Endodermal cell (in vitro differentiated cells): ENCODE measurements around the gene ABRACL. TPM values are rescaled to one million over a fixed set of nuclear protein-coding genes. Genes with fewer than 3 reads are reported as not detected.

Experiments used
- DNase-seq: peaks from one replicate; pipeline ENCODE4 v3.0.0-alpha.2; 2017
- H3K27ac ChIP-seq: 2 replicates; pipeline ENCODE4 v1.5.1; 2013; ENCODE audit warnings: mild to moderate bottlenecking, low read depth, low read length, moderate library complexity
- H3K27me3 ChIP-seq: 2 replicates; pipeline ENCODE4 v1.6.1; 2013; ENCODE audit warnings: mild to moderate bottlenecking, low read length, moderate library complexity; ENCODE audit not compliant: insufficient read depth, control insufficient read depth, poor library complexity, severe bottlenecking
- H3K36me3 ChIP-seq: 2 replicates; pipeline ENCODE4 v1.7.0; 2013; ENCODE audit warnings: mild to moderate bottlenecking, low read length, moderate library complexity; ENCODE audit not compliant: control insufficient read depth, insufficient read depth
- H3K4me1 ChIP-seq: one replicate; pipeline ENCODE4 v1.7.0; 2013; ENCODE audit warnings: low read length; ENCODE audit not compliant: control insufficient read depth, insufficient read depth
- H3K4me3 ChIP-seq: 2 replicates; pipeline ENCODE4 v1.5.1; 2013; ENCODE audit warnings: mild to moderate bottlenecking, low read length, moderate library complexity
- H3K9ac ChIP-seq: 2 replicates; pipeline ENCODE4 v1.6.1; 2013; ENCODE audit warnings: mild to moderate bottlenecking, low read length, moderate library complexity; ENCODE audit not compliant: poor library complexity, severe bottlenecking; ENCODE audit errors: extremely low read depth
- H3K9me3 ChIP-seq: 2 replicates; pipeline ENCODE4 v1.6.1; 2013; ENCODE audit warnings: mild to moderate bottlenecking, low read length, moderate library complexity; ENCODE audit not compliant: control insufficient read depth
- H3K27ac Mint-ChIP-seq: 2 replicates; pipeline ENCODE4 v1.8.0; 2020; ENCODE audit warnings: mixed read lengths
- H3K27me3 Mint-ChIP-seq: 2 replicates; pipeline ENCODE4 v1.8.0; 2021; ENCODE audit warnings: mild to moderate bottlenecking, mixed read lengths; ENCODE audit not compliant: insufficient read depth
- H3K36me3 Mint-ChIP-seq: 2 replicates; pipeline ENCODE4 v1.8.0; 2020; ENCODE audit warnings: low read depth, mixed read lengths
- H3K4me1 Mint-ChIP-seq: 2 replicates; pipeline ENCODE4 v1.8.0; 2020; ENCODE audit warnings: mixed read lengths
- H3K4me3 Mint-ChIP-seq: 2 replicates; pipeline ENCODE4 v1.8.0; 2020; ENCODE audit warnings: mild to moderate bottlenecking, moderate library complexity, mixed read lengths
- H3K9me3 Mint-ChIP-seq: 2 replicates; pipeline ENCODE4 v1.8.0; 2020; ENCODE audit warnings: mild to moderate bottlenecking, mixed read lengths
- WGBS, 2 experiments: methylation state at CpG; one replicate each; pipeline versions ENCODE4 v1.1.5 to v1.1.7; 2013; ENCODE audit warnings: missing lambda C conversion rate in 2 of 2, mixed read lengths in 1 of 2; ENCODE audit not compliant: insufficient coverage in 1 of 2, insufficient read length in 1 of 2; 5-methylcytosine and 5-hydroxymethylcytosine counted together
- total RNA-seq, 2 donors: library from RNA; stranded (reverse); fragmentation: NEBNext Ultra II Directional in 1 of 2; extraction: Animal tissue kit (Norgen Biotek cat#: 25700) in 1 of 2; gene quantifications; 2 replicates in 1 of 2; 3 replicates in 1 of 2; pipeline ENCODE4 v1.2.1, GENCODE V29; 2021
- TF ChIP-seq, protein P1 (sequence below): fragments of 200-600 bp; sonication (generic); conservative IDR thresholded peaks from 2 replicates; pipeline ENCODE4 v1.5.0; 2021; ENCODE audit warnings: antibody characterized with exemption, mild to moderate bottlenecking

The ABRACL gene
- total RNA-seq, 2 donors from 2014 or later: 24.7 to 45.8 TPM

DNA sequence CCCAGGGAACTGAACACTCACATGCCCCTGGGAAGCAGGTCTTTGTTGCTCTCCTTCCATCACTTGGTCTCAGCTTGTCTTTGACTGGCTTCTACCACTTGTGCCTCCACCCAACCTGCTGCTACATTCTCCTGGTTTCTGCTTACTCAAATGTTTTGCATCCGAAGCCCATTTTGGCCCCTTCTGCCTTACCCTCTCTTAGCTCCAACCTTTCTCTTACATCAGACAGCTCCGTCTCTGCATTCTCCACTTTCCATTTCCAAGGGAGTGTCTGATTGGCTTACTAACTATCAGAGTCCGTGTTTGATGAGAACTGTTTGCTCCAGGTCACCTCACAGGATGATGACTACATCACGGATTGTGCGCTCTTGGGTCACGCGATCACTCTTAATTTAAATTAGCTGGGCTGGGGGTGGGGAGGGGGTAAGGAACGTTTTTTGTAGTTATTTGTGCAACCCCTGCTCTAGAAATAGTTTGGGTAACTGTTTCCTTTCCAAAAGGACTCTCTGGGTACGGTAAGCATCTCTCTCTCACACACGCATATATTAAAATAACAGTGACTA, 844 bp upstream of the ABRACL start:
- H3K36me3 ChIP-seq: no peaks in the 10 kb centered on the region
- H3K36me3 Mint-ChIP-seq: no peaks in the 10 kb centered on the region
- peak overlapping the region; percentile 92 for H3K27ac Mint-ChIP-seq
- H3K9ac ChIP-seq: peak overlapping the region; percentile 74
- H3K9me3 ChIP-seq: no peaks in the 10 kb centered on the region
- peaks cover 19% of the 10 kb centered on the region for H3K4me1 Mint-ChIP-seq
- H3K27ac ChIP-seq: peak overlapping the region; percentile 93
- no peaks in the 10 kb centered on the region for H3K9me3 Mint-ChIP-seq
- 23 to 49% methylated on average over 4 to 9 of the region's 10 CpGs for WGBS, 2 experiments
- no peak overlapping the region for H3K4me3 Mint-ChIP-seq
- no peaks in the 10 kb centered on the region for H3K4me1 ChIP-seq
- DNase-seq: peak; percentile 67
- peak overlapping the region; percentile 83 for H3K4me3 ChIP-seq
- TF ChIP-seq, protein P1, sequence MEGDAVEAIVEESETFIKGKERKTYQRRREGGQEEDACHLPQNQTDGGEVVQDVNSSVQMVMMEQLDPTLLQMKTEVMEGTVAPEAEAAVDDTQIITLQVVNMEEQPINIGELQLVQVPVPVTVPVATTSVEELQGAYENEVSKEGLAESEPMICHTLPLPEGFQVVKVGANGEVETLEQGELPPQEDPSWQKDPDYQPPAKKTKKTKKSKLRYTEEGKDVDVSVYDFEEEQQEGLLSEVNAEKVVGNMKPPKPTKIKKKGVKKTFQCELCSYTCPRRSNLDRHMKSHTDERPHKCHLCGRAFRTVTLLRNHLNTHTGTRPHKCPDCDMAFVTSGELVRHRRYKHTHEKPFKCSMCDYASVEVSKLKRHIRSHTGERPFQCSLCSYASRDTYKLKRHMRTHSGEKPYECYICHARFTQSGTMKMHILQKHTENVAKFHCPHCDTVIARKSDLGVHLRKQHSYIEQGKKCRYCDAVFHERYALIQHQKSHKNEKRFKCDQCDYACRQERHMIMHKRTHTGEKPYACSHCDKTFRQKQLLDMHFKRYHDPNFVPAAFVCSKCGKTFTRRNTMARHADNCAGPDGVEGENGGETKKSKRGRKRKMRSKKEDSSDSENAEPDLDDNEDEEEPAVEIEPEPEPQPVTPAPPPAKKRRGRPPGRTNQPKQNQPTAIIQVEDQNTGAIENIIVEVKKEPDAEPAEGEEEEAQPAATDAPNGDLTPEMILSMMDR: no peak
- H3K27me3 Mint-ChIP-seq: peaks cover 38% of the 10 kb centered on the region
- peaks cover 54% of the 10 kb centered on the region for H3K27me3 ChIP-seq

DNA sequence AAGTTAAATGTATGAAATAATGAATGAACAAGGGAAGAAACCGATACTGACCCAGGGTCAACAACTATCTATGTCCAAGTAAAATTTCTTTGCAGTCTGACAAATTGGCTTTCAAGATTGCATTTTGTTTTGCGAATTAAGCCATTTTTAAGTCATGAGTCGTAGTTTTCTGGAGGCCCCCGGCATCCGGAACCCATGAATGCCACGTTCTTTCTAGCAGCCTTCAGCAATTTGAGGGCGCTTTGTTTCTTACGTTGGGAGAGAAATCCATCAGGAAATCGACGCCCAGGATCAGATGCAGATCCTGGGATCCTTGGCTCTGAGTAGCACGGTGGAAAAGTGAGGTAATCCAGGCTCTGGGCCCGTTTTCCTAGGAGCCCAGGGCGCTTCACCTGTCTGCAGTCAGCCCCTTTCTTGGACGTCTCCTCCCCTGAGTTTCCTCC, 309 bp upstream of the ABRACL start:
- Histone ChIP-seq H3K36me3 (no peaks in the 10 kb centered on the region), H3K4me1 (no peaks in the 10 kb centered on the region), H3K4me3 (peak overlapping the region; percentile 83), H3K9me3 (no peaks in the 10 kb centered on the region), H3K27me3 (peaks cover 49% of the 10 kb centered on the region), H3K9ac (peak overlapping the region; percentile 74), H3K27ac (peak overlapping the region; percentile 93)
- H3K4me3 Mint-ChIP-seq: no peak overlapping the region
- no peaks in the 10 kb centered on the region for H3K9me3 Mint-ChIP-seq
- H3K27ac Mint-ChIP-seq: peak overlapping the region; percentile 92
- H3K4me1 Mint-ChIP-seq: peaks cover 18% of the 10 kb centered on the region
- H3K27me3 Mint-ChIP-seq: peaks cover 32% of the 10 kb centered on the region
- no peaks in the 10 kb centered on the region for H3K36me3 Mint-ChIP-seq
- WGBS, 2 experiments: 6 to 10% methylated on average over 7 to 14 of the region's 14 CpGs
- TF ChIP-seq, protein P1: no peak
- DNase-seq: no peak

DNA sequence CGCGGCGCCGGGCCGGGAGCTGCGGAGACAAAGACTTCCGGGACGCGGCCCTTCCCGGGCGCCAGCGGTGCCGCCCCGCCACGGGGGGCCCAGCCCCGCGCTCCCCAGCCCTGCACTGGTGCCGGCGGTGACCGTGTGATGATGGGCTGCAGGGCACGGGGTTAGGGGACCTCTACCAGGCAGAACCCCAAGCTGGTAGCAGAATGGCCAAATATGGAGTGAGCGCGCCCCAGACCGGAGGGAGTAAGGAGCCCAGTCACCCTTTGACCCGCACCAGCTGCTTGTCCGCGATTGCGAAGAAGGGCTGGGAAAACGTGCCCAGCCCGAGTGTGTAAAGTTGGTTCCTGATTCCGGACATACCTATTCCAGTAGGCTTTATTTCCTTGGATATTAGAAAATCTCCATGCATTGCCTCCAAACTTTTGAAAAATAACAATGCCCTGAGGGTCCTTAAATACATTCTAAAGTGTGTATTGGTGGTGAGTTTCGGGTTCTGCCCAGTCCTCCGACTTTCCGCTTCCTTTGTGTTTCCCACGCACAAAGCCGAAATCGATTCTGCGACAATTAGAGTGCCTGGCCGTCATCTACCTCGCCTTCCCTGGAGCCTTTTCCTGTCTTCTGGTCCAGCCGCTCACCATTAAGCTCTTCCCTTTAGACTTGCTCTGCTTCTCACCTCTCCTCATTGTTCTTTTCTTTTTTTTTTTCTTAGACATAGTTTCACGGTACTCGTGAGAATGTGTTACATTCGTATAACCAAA, 1.1 kb downstream of the ABRACL start:
- WGBS, 2 experiments: 3 to 4% methylated on average over 14 to 44 of the region's 44 CpGs
- H3K36me3 ChIP-seq: peaks cover 6% of the 10 kb centered on the region

More for the DNA sequence above, 1.1 kb downstream of the ABRACL start:
- peak overlapping the region; percentile 74 for H3K9ac ChIP-seq
- H3K36me3 Mint-ChIP-seq: peaks cover under 1% of the 10 kb centered on the region
- H3K27ac ChIP-seq: peak overlapping the region; percentile 93
- H3K9me3 Mint-ChIP-seq: no peaks in the 10 kb centered on the region
- no peaks in the 10 kb centered on the region for H3K9me3 ChIP-seq
- no peak overlapping the region for H3K4me3 Mint-ChIP-seq
- H3K4me3 ChIP-seq: peak overlapping the region; percentile 83
- no peak overlapping the region for H3K27ac Mint-ChIP-seq
- TF ChIP-seq, protein P1: no peak
- peaks cover 12% of the 10 kb centered on the region for H3K4me1 Mint-ChIP-seq
- H3K27me3 ChIP-seq: peaks cover 39% of the 10 kb centered on the region
- H3K4me1 ChIP-seq: no peaks in the 10 kb centered on the region
- DNase-seq: peak; percentile 75
- H3K27me3 Mint-ChIP-seq: peaks cover 26% of the 10 kb centered on the region
